HEK293 (cell line): ENCODE measurements around the gene TNFRSF13B.

ENCODE experiments used
- CTCF ChIA-PET: fragments of 350-600 bp; formaldehyde crosslinking; extraction: SDS; loops from one replicate; lab custom pipeline; 2021; ENCODE audit warnings: antibody characterized with exemption; lab: Yijun Ruan, JAX
- POLR2A ChIA-PET: fragments of 300-600 bp; formaldehyde crosslinking; extraction: SDS; loops from one replicate; lab custom pipeline; 2020; ENCODE audit warnings: antibody characterized with exemption, inconsistent platforms; lab: Yijun Ruan, JAX
- H3K27ac ChIP-seq: fragments of 200-500 bp; sonication (Bioruptor generic); 2 replicates; pipeline ENCODE4 v1.5.1; 2014; ENCODE audit warnings: low read depth, low read length, control low read depth, inconsistent platforms; ENCODE audit errors: extremely low read depth
- H3K36me3 ChIP-seq, 2 experiments: fragments of 200-500 bp in 1 of 2; sonication (Bioruptor generic) in 1 of 2; 1 replicate in 1 of 2; 2 replicates in 1 of 2; pipeline ENCODE4 v1.5.1; 2014 to 2017; ENCODE audit warnings: inconsistent platforms in 2 of 2, low read length in 2 of 2; ENCODE audit not compliant: control insufficient read depth in 2 of 2, insufficient read depth in 1 of 2
- H3K4me1 ChIP-seq: fragments of 200-500 bp; sonication (Bioruptor generic); 2 replicates; pipeline ENCODE4 v1.5.1; 2014; ENCODE audit warnings: mild to moderate bottlenecking, low read length, inconsistent platforms; ENCODE audit not compliant: control insufficient read depth, insufficient read depth
- H3K4me3 ChIP-seq: 2 replicates; pipeline ENCODE4 v1.5.1; 2011; ENCODE audit warnings: low read depth, mild to moderate bottlenecking, control low read depth, low read length, moderate library complexity
- H3K9me3 ChIP-seq: fragments of 200-500 bp; sonication (Bioruptor generic); 2 replicates; pipeline ENCODE4 v1.5.1; 2014; ENCODE audit warnings: low read depth, low read length, inconsistent platforms; ENCODE audit not compliant: control insufficient read depth, insufficient read depth
- HOXC10 ChIP-seq: sonication (generic); formaldehyde crosslinking; IDR thresholded peaks from 2 replicates; pipeline ENCODE4 v1.8.1; 2023; ENCODE audit warnings: mild to moderate bottlenecking, missing genetic modification reagents
- KLF10 ChIP-seq: fragments of 450-650 bp; IDR thresholded peaks from 2 replicates; pipeline ENCODE4 v1.5.1; 2018; ENCODE audit warnings: missing biosample characterization, mild to moderate bottlenecking, missing genetic modification characterization
- MEIS1 ChIP-seq: sonication (generic); formaldehyde crosslinking; IDR thresholded peaks from 2 replicates; pipeline ENCODE4 v1.8.1; 2022; ENCODE audit warnings: missing genetic modification reagents, mild to moderate bottlenecking, borderline replicate concordance
- OVOL3 ChIP-seq: fragments of 450-650 bp; formaldehyde crosslinking; IDR thresholded peaks from 2 replicates; pipeline ENCODE4 v1.5.1; 2016; ENCODE audit warnings: missing biosample characterization, missing genetic modification characterization
- PRDM1 ChIP-seq: fragments of 450-650 bp; formaldehyde crosslinking; IDR thresholded peaks from 2 replicates; pipeline ENCODE4; 2016; ENCODE audit warnings: missing biosample characterization, missing genetic modification characterization
- PRDM2 ChIP-seq: fragments of 450-650 bp; formaldehyde crosslinking; IDR thresholded peaks from 2 replicates; pipeline ENCODE4 v1.5.1; 2016; ENCODE audit warnings: missing biosample characterization, missing genetic modification characterization, borderline replicate concordance
- PRDM4 ChIP-seq: fragments of 450-650 bp; formaldehyde crosslinking; IDR thresholded peaks from 2 replicates; pipeline ENCODE4 v1.5.1; 2017; ENCODE audit warnings: missing biosample characterization, missing genetic modification characterization
- ZFP3 ChIP-seq: fragments of 450-650 bp; formaldehyde crosslinking; IDR thresholded peaks from 2 replicates; pipeline ENCODE4 v1.5.1; 2016; ENCODE audit warnings: low read depth, missing biosample characterization, missing genetic modification characterization
- ZFP41 ChIP-seq: fragments of 450-650 bp; formaldehyde crosslinking; IDR thresholded peaks from 2 replicates; pipeline ENCODE4 v1.5.1; 2016; ENCODE audit warnings: missing biosample characterization, missing genetic modification characterization, borderline replicate concordance
- ZNF114 ChIP-seq: fragments of 450-650 bp; formaldehyde crosslinking; IDR thresholded peaks from 2 replicates; pipeline ENCODE4 v1.5.0; 2017; ENCODE audit warnings: missing biosample characterization, missing genetic modification characterization
- ZNF121 ChIP-seq: fragments of 450-650 bp; formaldehyde crosslinking; IDR thresholded peaks from 2 replicates; pipeline ENCODE4 v1.5.1; 2016; ENCODE audit warnings: missing biosample characterization, missing genetic modification characterization
- ZNF138 ChIP-seq: fragments of 450-650 bp; formaldehyde crosslinking; IDR thresholded peaks from 2 replicates; pipeline ENCODE4 v1.5.1; 2016; ENCODE audit warnings: missing biosample characterization, missing genetic modification characterization, borderline replicate concordance
- ZNF16 ChIP-seq: fragments of 450-650 bp; formaldehyde crosslinking; IDR thresholded peaks from 2 replicates; pipeline ENCODE4 v1.5.1; 2016; ENCODE audit warnings: low read depth, missing biosample characterization, missing genetic modification characterization
- ZNF184 ChIP-seq: fragments of 450-650 bp; IDR thresholded peaks from 2 replicates; pipeline ENCODE4 v1.5.1; 2018; ENCODE audit warnings: missing biosample characterization, mild to moderate bottlenecking, missing genetic modification characterization
- ZNF2 ChIP-seq: fragments of 450-650 bp; formaldehyde crosslinking; IDR thresholded peaks from 2 replicates; pipeline ENCODE4 v1.5.1; 2016; ENCODE audit warnings: missing biosample characterization, missing genetic modification characterization
- ZNF324 ChIP-seq: fragments of 450-650 bp; formaldehyde crosslinking; IDR thresholded peaks from 2 replicates; pipeline ENCODE4 v1.5.1; 2016; ENCODE audit warnings: missing biosample characterization, missing genetic modification characterization
- ZNF37A ChIP-seq: fragments of 450-650 bp; IDR thresholded peaks from 2 replicates; pipeline ENCODE4 v1.5.1; 2018; ENCODE audit warnings: missing biosample characterization, missing genetic modification characterization
- ZNF426 ChIP-seq: fragments of 450-650 bp; formaldehyde crosslinking; IDR thresholded peaks from 2 replicates; pipeline ENCODE4 v1.5.1; 2017; ENCODE audit warnings: missing biosample characterization, missing genetic modification characterization, mild to moderate bottlenecking, inconsistent platforms, moderate library complexity
- ZNF48 ChIP-seq: fragments of 450-650 bp; formaldehyde crosslinking; IDR thresholded peaks from 2 replicates; pipeline ENCODE4 v1.5.1; 2016; ENCODE audit warnings: missing biosample characterization, missing genetic modification characterization
- ZNF548 ChIP-seq: fragments of 450-650 bp; formaldehyde crosslinking; IDR thresholded peaks from 2 replicates; pipeline ENCODE4 v1.5.1; 2016; ENCODE audit warnings: missing biosample characterization, missing genetic modification characterization
- ZNF624 ChIP-seq: fragments of 450-650 bp; formaldehyde crosslinking; IDR thresholded peaks from 2 replicates; pipeline ENCODE4 v1.5.1; 2017; ENCODE audit warnings: missing biosample characterization, missing genetic modification characterization
- ZNF626 ChIP-seq: fragments of 450-650 bp; sonication (Bioruptor Pico); formaldehyde crosslinking; IDR thresholded peaks from 2 replicates; pipeline ENCODE4 v1.5.1; 2018; ENCODE audit warnings: missing biosample characterization, missing genetic modification characterization, inconsistent platforms
- ZNF654 ChIP-seq: fragments of 450-650 bp; formaldehyde crosslinking; IDR thresholded peaks from 2 replicates; pipeline ENCODE4 v1.5.1; 2016; ENCODE audit warnings: low read depth, missing biosample characterization, missing genetic modification characterization
- ZNF701 ChIP-seq: fragments of 450-650 bp; formaldehyde crosslinking; IDR thresholded peaks from 2 replicates; pipeline ENCODE4 v1.5.1; 2016; ENCODE audit warnings: missing biosample characterization, missing genetic modification characterization
- ZNF76 ChIP-seq: fragments of 450-650 bp; formaldehyde crosslinking; IDR thresholded peaks from 2 replicates; pipeline ENCODE4; 2016; ENCODE audit warnings: low read depth, missing biosample characterization, missing genetic modification characterization, borderline replicate concordance
- ZNF777 ChIP-seq: fragments of 450-650 bp; formaldehyde crosslinking; IDR thresholded peaks from 2 replicates; pipeline ENCODE4 v1.5.1; 2017; ENCODE audit warnings: missing biosample characterization, missing genetic modification characterization, borderline replicate concordance

The TNFRSF13B gene

GRCh38 chr17:16969931-16970906 is 1.7 kb downstream of the TNFRSF13B start:
- H3K36me3 ChIP-seq: no peaks in the 10 kb centered on the region
- H3K9me3 ChIP-seq: no peaks in the 10 kb centered on the region
- H3K4me1 ChIP-seq: no peaks in the 10 kb centered on the region
- CTCF ChIA-PET: interaction anchor here (0.6 to 1.3 kb wide), 5 partner anchors 22 to 315 kb away, joined by 3 to 6 read pairs (median 3); no protein-coding TSS in a partner anchor
- no peak overlapping the region for H3K4me3 ChIP-seq
- POLR2A ChIA-PET: interaction anchor here (0.5 to 1.0 kb wide), 2 partner anchors 13 to 21 kb away, joined by 3 to 4 read pairs; no protein-coding TSS in a partner anchor
- TF ChIP-seq MEIS1 (no peak), ZNF16 (no peak), ZNF624 (tag by site-specific recombination) (no peak), PRDM2 (tag by site-specific recombination) (no peak), ZNF2 (tag by site-specific recombination) (no peak), ZNF626 (no peak), ZFP3 (tag by site-specific recombination) (no peak), ZNF548 (tag by site-specific recombination) (no peak), ZNF701 (tag by site-specific recombination) (no peak), PRDM4 (tag by site-specific recombination) (no peak), ZNF138 (tag by site-specific recombination) (no peak), ZNF76 (tag by site-specific recombination) (no peak), HOXC10 (CRISPR knock-in tag) (no peak), OVOL3 (no peak), PRDM1 (tag by site-specific recombination) (no peak)
- H3K27ac ChIP-seq: no peak overlapping the region

- no peak overlapping the region for H3K27ac ChIP-seq
- POLR2A ChIA-PET: no interaction called here
- TF ChIP-seq ZFP41 (no peak), ZNF777 (tag by site-specific recombination) (no peak), ZNF114 (tag by site-specific recombination) (no peak), ZNF121 (tag by site-specific recombination) (no peak), ZNF654 (tag by site-specific recombination) (no peak), ZNF426 (tag by site-specific recombination) (no peak), KLF10 (tag by site-specific recombination) (no peak), ZNF324 (tag by site-specific recombination) (no peak), ZNF48 (no peak), ZNF37A (no peak), ZNF184 (no peak)
These were observed 3.1 kb downstream of the TNFRSF13B start for GRCh38 chr17:16968786-16969185.

More at GRCh38 chr17:16968786-16969185, 3.1 kb downstream of the TNFRSF13B start:
- CTCF ChIA-PET: interaction anchor here (0.8 to 1.3 kb wide), 2 partner anchors 9 to 23 kb away, joined by 3 read pairs; no protein-coding TSS in a partner anchor
- Histone ChIP-seq H3K4me1 (no peaks in the 10 kb centered on the region), H3K4me3 (no peak overlapping the region), H3K9me3 (no peaks in the 10 kb centered on the region), H3K36me3 (no peaks in the 10 kb centered on the region)
